Cardiac septum (tissue), 1 donor: ENCODE data around the gene PROM1. TPM values are rescaled to one million over a fixed set of nuclear protein-coding genes. Genes with fewer than 3 reads are reported as not detected.

ENCODE experiments used
- DNase-seq: peaks from one replicate; pipeline ENCODE4 v3.0.0-alpha.2; 2020; ENCODE audit warnings: low spot score
- intact Hi-C: fragments of 100-400 bp; cut with DNase I; formaldehyde crosslinking; loops from one replicate; pipeline ENCODE4 v1.14.0; 2022
- total RNA-seq: library from RNA; stranded (reverse); fragmentation: NEBNext Ultra II Directional; extraction: Animal tissue kit (Norgen Biotek cat#: 25700); gene quantifications from one replicate; pipeline ENCODE4 v1.2.1, GENCODE V29; 2021
- donor health status: DM: no; HTN: no; CAD: no.

The PROM1 gene
- total RNA-seq, 1 donor from 2014 or later, result 12.6 TPM

DNA sequence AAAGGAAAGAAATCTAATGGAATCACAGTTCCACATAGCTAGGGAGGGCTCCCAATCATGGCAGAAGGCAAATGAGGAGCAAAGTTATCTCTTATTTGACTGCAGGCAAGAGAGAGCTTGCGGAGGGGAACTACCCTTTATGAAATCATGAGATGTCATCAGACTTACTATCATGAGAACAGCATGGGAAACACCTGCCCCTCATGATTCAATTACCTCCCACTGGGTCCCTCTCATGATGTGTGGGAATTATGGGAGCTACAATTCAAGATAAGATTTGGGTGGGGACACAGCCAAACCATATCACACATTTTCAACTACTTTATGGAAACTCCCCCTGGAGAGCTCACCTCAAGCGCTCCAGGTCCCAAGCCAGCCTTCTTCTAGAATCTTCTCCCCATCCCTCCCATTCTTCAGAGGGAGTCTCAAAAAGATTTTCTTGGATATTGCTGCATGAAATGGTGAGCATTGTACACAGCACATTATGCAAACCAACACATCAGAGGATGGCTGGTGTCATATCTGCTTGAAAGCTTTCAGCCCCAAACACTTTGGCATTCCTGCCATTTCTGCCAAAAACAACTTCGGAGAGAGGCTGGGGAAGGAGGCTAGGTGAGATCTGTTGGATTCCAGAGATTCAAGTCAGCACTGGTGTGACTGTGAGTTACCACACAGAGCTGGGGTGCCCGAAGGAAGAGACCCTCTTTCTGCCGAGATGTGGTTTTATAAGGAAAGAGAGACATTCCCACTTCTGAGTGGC lies 152.2 kb downstream of the PROM1 start:
- intact Hi-C loops, result no loop called here
- no peak for DNase-seq

DNA sequence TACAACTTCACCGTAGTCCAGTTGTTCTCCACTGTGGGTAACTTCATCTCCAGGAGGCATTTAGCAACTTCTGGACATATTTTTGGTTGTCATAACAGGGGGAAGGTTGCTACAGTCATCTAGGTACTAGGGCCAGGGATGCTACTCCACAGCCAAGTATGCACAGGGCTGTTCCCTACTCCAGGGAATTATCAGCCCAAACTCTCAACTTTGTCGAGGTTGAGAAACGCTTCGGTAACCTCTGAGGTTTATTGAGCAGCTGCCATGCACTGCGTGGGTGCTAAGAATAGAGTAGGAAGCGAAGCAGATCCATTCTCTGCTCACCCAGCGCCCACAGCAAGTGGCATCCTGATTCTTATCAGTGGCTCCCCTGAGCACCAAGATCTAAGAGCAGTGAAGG lies 153.5 kb downstream of the PROM1 start:
- intact Hi-C loops, result no loop called here
- DNase-seq, result no peak

DNA sequence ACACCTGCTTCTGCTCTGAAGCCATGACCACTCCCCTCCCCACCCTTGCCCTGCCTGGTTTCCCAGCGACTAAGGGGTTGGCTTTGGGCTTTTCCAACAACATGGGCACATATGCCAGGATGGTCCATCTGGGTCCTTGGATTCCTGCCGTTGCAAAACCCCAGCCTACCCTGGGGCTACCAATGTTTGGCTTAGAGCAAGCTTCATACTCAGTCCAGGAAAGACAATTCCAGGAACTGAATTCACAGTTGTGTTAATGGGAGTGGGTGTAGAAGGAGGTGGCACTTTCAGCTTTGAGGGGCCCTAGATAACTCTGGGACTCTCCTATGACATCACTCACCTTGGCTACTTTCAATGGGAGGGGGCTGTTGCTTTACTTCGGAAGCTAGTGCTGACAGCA lies 154.3 kb downstream of the PROM1 start:
- no peak for DNase-seq
- intact Hi-C loops, result no loop called here

DNA sequence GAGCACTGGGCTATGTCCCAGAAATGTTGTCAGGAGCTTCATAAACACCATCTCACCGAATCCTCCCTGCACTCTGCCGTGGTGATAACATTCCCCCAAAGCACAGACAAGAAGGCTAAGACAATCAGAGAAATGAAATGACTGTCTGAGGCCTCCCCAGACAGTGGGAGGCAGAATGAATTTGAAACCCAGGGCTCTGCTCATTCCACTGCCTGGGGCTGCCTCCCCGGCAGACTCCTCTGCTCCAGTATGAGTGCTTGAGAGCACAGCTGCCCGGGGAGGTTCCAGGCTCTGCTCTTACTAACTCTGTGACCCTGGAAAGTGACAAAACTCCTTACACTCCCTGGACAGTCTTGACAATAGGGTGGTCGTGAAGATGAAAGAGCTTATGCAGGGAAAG lies 154.9 kb downstream of the PROM1 start:
- intact Hi-C loops, result no loop called here
- DNase-seq, result no peak

DNA sequence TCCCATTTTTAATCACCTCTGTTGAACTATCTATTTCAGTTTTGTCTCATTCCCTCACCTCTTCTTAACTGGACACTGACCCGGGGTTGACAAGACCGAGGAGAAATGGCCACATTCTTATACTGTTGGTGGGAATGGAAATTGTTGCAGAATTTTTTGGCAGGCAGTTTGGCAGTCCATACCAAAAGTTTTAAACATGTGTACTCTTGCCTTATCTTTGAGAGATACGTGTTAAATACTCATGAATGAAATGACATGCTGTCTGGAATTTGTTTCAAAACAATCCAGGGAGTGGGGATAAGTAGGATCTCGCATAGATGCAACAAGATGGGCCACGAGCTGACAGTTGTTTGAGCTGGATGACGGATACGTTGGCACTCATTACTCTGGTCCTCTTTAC lies 157.3 kb downstream of the PROM1 start:
- intact Hi-C loops, result no loop called here

DNA sequence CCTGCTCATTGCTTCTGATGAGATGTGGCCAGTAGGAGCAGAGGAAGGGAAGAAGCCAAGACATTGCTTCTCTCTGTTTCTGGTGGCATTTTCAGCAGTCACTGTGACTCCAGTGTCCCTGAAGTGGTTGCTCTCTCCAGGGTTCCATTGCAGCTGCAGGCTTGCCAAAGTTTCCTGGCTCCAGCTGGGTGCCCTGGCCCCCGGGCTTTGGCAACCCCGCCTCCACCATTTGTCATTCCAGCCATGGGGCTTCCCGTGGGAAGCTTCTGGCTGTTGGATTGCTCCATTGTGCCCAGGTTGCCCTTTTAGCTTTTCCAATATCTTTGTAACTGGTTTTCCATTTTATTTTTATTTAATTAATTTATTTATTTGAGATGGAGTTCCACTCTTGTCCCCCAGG lies 158.0 kb downstream of the PROM1 start:
- intact Hi-C loops, result no loop called here
- DNase-seq, result no peak

More for the DNA sequence above, 157.3 kb downstream of the PROM1 start:
- DNase-seq, result no peak

DNA sequence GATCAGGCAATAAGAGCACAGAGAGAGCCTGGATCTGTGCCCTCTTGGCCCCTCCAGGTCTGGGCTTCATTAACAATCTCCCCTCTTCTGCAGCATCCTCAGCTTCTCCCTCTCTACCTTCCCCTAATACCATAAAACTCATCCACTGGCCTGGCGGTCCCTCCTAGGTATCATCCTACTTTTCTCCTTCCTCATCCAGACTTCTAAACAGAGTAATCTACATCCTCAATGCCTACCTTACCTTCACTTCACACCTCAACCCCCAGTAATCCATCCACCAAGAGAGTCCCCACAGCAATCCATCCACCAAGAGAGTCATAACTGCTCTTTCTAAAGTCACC lies 162.3 kb downstream of the PROM1 start:
- intact Hi-C loops, result no loop called here

DNA sequence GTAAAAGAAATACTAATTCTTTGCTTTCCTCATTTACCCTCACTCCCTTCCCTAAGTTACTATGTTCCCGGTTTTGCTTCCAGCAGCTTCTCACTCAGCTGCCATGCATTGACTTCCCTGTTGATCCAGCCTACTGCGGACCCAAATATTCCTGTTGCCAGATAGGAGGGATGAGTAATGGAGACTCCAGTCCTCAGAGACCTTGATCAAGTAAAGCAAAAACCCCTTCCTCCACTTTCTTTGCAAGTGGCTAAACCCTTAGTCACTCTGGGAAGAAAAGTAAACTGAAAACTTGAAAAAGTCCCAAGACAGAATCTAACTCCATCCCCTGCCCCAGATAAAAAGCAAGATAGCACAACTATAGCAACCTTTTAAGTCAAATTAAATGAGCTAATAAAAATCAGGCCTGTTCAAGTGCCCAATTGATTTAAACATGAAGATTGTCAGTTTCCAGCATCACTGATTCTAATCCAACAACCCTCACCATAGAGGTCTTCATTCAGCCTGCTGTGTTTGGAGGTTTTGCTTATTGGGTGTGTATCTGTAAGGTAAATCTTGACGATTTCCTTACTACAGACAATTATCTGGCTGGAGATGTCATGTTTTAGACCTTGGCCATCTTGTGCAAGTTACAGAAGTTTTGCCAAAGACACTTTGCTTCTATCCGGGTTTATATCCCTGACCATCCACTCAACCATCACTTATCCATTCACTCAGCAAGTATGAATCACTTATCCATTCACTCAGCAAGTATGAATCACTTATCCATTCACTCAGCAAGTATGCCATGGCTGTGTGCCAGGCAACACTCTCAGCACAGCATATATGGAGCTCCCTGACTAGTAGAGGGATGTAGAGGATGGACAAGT lies 162.9 kb downstream of the PROM1 start:
- intact Hi-C loops, result no loop called here
- DNase-seq, result no peak

More for the DNA sequence above, 162.3 kb downstream of the PROM1 start:
- DNase-seq, result no peak

DNA sequence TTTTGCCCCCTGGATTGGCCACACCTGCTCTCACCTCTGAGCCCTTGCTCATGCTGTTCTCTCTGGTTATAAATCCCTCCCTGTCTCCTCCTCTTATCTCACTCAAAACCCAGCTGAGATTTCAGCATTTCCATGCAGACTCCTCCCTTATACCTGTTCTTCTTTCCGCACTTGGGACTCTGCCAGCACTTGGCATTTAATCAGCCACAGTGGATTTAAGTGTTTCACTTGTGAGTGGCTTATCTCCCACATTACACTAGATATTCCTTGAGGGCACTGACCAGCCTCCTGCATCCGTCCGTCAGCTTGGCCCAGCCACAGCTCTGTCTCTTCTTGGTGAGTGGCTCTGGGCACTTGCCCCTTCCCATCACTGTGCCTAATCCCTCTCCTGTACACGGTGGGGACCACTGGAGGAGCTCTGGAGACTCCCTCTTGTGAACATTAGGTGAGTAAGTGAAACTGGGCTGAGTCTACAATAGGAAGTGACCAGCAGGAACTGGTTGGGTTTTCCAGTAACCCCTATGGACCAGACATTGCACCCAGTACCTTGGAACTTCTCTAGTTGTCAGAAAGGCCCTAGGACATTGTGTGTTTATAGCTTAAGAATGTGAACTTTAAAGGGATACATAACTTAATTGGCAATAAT lies 165.2 kb downstream of the PROM1 start:
- intact Hi-C loops, result no loop called here
- DNase-seq, result no peak

Other genes starting within 250 kb of the PROM1 start
- not detected for gene FGFBP1, start 145.3 kb downstream of the PROM1 start, total RNA-seq
- gene FGFBP2, start 120.8 kb downstream of the PROM1 start, total RNA-seq, result 2.6 TPM
- gene TAPT1, start 142.4 kb upstream of the PROM1 start, total RNA-seq, result 44.8 TPM